ENCODE results near the gene PEX14.

Gene PEX14

DNA sequence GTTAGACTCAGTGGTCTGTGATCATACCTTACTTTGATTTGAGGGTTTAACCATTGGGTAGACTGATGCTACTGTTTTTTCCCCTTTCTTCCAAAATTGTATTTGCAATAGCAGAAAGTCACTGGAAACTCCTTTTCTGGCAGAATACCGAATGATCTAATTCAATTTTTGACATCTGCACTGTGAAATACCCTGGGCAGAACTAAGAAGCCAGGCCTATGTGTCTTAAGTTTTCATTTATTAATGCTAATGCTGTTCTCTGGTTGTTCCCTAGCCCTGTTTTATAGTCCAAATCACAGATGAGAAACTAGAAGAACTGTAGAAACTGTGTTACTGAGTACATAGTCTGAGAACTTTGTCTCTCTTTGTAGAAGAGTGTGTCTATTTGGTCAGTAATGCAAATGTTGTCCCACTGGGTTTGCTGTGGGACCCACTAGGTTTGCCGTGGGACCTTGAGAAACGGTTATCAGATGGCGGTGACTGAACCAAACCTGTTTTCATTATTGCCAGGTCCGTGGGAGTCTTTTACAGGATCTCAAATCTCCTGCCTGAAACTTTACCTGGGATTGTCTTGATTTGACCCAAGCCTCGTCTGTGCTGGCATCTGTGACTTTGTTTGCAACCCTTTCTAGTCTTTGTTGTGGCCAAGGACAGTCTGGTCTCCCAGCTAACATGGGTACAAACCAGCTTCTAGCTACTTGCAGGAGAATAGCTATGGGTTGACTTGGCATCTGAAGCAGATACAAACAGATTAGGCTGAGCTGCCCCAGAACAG lies 41.4 kb downstream of the PEX14 start:
- in situ Hi-C loops (cut with MboI; ENCODE audit: low sequenced_read_pairs), result loop anchor here (25.0 kb wide), 2 partner anchors 346 to 421 kb away; no protein-coding TSS in a partner anchor

DNA sequence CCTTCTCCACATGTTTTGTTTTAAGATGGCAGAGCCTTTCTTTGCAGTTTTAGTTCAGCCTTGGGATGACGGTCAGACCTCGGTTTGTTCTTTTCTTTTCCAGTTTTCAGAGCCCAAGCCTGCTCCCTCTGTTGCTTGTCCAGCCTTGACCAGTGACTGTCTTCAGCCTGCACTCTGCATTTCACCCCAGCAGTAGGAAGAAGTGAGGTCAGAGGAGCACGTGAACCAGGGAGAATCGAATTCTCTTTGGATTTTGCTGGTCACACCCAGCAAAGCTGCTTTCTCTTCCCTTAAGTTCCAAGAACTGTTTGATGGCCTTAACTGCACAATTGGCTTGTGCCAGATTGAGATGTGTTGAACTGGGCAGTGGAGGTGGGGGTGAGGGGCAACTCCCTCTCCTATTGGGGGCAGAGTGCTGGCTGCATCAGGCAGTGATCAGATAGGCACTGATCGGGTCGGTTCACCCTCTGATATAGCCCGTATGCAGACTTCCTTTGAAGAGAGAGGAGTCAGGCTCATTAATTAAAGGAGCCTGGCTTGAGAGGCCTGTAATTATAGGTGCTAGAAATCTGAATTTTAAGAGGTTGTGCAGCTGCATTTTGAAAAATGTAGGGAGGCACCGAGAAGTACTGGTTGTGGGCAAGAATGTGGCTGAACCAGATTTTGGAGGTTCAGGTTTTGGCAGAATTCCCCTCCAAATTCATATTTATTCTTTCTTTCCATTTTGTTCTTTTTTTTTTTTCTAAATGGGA lies 42.4 kb downstream of the PEX14 start:
- in situ Hi-C loops (cut with MboI; ENCODE audit: low sequenced_read_pairs), result loop anchor here (25.0 kb wide), 2 partner anchors 345 to 420 kb away; no protein-coding TSS in a partner anchor

DNA sequence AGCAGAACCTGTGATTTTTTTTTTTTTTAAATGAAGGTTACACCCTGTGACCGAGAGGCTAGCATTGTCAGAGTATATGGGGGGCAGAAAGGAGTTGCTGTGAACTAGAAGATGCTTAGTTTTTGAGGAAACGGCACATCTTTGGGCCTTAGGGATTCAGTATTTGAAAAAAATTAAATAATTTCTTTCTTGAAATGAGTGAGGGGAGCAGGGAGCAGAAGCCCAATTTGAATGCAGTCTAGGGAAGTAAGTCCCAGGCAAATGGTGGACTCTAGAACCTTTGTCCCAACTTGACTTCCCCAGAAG lies 42.9 kb downstream of the PEX14 start:
- in situ Hi-C loops (cut with MboI; ENCODE audit: low sequenced_read_pairs), result loop anchor here (25.0 kb wide), 2 partner anchors 345 to 420 kb away; no protein-coding TSS in a partner anchor

DNA sequence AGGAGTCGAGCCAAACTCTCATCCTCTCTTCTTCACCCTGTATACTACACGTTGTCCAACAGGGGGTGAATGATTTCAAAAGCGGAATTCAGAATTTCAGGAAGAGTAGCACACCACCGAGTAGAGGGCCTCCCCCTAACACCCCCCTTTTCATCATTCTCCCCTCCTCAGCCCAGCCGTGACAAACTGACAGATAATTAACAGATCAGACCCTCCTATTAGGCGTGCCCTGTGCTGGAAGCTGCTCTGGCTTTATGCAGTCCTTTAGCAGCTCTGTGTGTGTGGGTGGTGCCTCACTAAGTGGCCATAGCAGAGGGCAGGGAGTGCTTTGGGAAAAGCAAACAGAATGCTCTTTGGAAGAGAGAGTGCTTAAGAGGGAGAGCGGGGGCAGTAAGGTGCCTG lies 44.3 kb downstream of the PEX14 start:
- in situ Hi-C loops (cut with MboI; ENCODE audit: low sequenced_read_pairs), result loop anchor here (25.0 kb wide), 2 partner anchors 343 to 418 kb away; no protein-coding TSS in a partner anchor

DNA sequence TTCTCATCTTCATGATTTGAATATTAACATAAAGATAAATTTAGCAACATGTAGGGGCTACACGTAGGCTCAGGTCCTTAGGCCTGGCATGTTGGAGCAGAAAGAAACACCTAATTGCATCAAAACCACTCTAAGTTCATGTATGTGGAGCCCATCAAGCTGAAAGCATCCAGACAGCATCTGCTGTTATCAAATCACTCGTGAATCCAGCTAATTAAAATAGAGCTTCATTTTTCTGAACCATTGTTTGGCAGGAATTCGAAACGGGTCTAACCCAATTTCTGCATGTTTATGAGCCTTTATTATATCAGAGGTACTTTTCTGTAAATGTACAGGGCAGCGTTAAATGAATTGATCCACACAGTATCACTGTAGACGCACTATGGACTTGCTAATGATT lies 45.7 kb downstream of the PEX14 start:
- in situ Hi-C loops (cut with MboI; ENCODE audit: low sequenced_read_pairs), result loop anchor here (25.0 kb wide), 2 partner anchors 342 to 417 kb away; no protein-coding TSS in a partner anchor

DNA sequence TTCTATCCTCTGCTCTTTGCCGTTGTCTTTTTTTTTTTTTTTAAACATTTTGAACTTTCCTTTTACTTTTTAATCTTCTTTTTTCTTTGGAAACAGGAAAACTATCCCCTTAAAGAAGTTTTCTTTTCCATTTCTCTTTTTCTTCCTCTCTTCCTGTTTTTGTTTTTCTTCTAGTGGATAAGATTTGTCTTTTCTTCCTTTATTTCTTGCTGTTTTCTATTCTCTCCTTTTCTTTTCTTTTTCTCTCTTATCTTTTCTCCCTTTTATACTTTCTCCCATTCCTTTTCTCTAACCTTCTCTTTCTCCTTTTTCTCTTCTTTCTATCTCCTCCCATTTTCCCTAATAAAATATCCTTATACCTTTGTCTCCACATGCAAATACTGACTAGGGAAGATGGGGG lies 46.2 kb downstream of the PEX14 start:
- in situ Hi-C loops (cut with MboI; ENCODE audit: low sequenced_read_pairs), result loop anchor here (25.0 kb wide), 2 partner anchors 341 to 416 kb away; no protein-coding TSS in a partner anchor

DNA sequence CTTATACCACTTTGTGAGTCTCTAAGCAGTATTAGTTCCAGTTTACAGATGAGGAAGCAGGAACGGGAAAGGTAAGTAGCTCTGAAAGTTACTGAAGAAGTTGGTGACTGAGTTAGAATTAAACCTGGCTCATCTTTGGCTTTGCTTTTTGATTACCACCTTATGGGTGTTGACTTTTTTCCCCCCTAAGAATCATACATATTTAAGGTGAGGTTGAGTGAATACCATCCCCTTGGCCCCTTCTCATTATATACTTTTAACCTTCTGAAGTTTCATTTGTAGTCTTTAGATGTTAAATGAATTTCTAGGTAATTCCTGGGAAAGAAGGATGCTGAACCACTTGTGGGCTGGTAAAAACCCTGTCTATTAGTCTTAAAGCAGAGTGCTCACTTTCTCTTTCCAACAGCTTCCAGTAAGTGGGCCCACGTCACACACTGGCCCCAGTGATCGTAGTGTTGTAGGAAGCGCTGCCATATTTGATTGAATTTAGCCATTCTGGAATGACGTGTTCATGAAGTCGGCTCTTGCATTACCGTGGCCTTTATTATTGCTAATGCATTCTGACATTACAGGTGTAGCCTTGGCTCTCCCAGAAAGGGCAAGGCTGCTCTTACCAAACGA lies 46.9 kb downstream of the PEX14 start:
- in situ Hi-C loops (cut with MboI; ENCODE audit: low sequenced_read_pairs), result loop anchor here (25.0 kb wide), 2 partner anchors 341 to 416 kb away; no protein-coding TSS in a partner anchor

DNA sequence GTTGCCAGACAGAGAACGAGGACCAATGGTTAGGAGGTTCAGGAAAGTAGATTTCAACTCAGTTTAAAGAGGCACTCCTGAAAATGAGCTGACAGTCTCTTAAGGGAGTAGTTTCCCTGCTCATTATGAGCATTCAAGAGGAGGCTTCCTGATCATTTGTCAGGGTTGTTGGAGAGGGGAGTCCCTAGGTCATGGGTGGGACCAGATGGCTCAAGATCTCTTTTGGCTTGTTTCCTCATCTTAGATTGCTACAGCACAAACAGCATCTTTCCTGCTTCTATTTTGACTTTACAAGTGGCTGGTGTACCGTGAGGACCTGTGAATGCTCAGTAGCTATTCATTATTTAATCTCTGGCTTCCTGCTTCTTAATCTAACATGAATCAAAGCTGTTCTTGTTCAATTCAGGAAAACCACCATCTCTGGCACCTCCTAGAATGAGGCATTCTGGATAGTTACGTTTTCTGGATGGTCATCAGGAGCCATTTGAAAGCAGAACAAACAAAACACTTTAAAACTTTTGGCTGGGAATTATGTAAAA lies 47.6 kb downstream of the PEX14 start:
- in situ Hi-C loops (cut with MboI; ENCODE audit: low sequenced_read_pairs), result loop anchor here (25.0 kb wide), 2 partner anchors 340 to 415 kb away; no protein-coding TSS in a partner anchor

DNA sequence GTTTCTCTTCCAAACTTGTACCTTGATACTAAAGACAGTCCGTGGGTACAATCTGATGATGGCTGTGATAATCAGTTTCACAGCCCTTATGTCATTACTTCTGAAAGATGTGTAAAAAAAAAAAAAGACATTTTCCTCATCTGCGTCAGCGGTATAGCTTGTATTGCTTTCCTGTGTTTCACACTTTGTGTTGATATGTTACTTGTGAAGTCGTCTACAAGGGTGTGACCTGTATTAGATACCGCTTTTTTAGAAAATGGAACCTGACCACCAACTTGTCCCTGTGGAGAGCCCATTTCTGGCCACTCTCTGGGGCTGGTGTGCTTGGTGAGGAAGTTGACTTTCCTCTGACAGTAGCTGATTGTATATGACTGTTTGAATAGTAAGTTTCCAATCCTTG lies 50.5 kb downstream of the PEX14 start:
- in situ Hi-C loops (cut with MboI; ENCODE audit: low sequenced_read_pairs), result no loop called here

DNA sequence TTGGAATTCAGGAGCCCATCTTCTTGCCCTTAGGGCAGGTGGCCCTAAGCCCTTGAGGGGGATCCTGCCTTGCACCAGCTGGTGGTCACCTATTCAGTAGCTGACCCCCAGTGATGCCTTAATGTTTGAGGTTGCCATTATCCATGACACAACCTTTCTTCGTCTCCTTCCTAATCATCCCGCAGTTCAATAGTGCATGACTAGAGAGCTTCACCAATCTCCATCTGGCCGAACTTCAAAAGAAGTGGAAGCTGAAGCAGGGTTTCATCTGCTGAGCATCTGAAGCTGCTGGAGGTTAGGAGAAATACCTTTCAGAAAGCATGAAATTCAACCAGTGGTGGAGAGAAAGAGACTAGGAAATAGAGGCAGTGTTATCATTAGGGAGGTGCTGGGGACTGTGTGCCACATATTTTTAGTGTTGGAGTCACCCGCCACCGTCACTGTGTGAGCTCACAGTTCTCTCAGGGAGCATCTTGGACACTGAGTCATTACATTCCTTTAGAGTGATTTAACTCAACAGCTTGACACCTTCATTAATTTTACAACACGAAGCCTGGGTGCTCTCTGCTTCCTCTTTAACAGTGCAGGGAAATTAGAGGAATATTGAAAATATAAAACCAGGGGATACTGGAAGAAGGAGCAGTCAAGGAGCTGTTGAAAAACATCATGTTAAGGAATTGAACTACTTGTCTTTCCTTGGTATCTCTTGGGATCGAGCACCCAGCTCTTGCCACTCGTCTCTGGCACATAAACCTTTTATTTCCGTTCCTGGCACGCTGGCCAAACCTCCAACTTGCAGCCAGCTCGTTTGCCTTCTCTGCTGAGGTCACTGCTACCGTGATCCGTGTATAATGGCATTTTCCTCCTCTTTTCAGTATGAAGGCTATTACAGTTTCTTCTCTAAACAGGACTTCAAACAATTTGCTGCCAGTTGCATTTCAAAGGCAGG lies 53.6 kb downstream of the PEX14 start:
- in situ Hi-C loops (cut with MboI; ENCODE audit: low sequenced_read_pairs), result no loop called here

DNA sequence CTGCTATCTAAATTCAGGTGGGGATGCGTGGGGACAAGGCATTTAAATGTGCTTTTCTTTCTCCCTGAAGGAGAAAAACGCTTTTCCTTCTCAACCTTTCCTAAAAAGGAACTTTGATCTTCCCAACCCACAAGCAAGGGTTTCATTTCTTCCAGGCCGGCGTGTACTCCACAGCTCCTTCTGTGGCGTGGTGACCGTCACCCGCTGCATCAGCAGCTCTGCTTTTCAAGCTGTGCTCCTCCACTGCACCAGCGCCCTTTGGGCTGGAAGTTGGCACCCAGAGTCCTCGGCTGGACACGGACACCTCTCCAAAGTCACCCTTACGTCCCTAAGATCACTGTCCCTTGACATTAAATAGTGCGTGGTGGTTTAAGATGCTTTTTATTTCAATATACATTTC lies 54.3 kb downstream of the PEX14 start:
- in situ Hi-C loops (cut with MboI; ENCODE audit: low sequenced_read_pairs), result no loop called here

DNA sequence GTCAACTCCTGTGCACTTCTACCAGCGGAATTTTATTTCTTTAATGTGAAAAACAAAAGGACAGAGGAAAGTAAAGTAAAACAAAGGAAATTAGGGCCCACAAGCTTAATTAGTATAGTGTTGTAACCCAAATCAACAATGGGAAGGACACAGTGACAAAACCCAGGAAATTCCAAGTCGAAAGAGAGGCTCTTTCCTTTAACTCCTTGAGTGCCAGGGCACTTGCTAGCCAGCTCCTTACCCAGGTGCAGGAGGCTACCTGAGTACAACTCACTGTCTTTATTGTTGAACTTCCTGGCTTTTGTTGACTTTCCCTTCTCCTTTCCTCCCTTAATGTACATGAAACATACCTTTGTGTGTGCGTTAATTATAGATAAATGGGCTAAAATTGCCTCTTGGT lies 55.0 kb downstream of the PEX14 start:
- in situ Hi-C loops (cut with MboI; ENCODE audit: low sequenced_read_pairs), result no loop called here

DNA sequence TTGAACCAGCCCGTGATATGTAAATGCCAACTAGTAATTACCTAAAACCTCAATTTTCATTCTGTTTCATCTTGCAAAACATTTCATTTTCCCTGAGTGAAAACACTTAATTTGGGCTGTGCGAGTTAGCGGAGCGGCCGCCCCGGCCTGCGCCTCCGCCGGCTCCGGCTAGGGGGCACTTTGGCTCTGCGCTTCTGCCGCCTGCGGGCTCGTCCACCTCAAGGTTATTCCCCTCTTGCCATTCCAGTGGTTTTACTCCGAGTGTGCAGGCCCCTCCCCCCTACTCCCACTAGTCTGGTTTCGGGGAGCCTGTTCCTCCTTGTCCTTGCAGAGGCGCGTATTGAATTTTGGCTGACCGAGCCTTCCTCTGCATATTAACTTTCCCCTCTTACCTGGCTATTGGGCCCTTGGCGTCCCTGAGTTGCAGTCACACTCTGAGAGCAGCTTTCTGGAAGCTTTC lies 55.6 kb downstream of the PEX14 start:
- in situ Hi-C loops (cut with MboI; ENCODE audit: low sequenced_read_pairs), result no loop called here

DNA sequence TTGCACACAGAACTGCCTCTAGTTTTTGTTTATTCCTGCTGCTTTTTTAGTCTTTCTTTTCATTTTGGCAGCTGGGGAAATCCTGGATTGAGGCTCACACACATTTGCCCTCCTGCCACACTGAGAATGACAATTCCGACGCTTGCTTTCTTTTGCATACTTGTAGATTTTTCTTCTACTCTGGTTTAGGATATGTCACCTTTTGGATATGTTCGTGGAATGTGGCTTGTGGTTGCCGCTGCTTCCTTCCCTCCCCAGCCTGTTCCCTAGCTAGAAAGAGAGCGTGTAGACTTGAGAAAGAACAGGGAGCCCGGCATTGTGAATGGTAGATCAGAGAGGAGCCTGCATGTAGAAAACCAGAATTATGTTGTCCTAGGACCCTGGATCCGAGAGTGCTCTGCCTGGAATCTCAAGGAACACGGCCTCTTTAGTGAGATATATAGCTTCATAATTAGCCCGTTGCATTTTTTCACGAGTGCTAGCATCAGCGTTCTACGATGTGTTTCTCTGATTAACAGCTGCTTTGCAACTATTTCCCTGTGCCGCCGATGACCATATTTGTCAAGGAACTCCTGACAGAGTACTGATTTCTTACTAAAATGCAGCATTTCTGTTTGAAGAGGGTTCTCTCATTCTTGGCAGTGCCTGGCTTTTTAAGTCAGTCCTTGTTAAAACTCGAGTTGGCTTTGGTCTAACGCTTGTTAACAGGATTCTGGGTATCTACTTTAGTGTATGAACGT lies 56.2 kb downstream of the PEX14 start:
- in situ Hi-C loops (cut with MboI; ENCODE audit: low sequenced_read_pairs), result no loop called here

DNA sequence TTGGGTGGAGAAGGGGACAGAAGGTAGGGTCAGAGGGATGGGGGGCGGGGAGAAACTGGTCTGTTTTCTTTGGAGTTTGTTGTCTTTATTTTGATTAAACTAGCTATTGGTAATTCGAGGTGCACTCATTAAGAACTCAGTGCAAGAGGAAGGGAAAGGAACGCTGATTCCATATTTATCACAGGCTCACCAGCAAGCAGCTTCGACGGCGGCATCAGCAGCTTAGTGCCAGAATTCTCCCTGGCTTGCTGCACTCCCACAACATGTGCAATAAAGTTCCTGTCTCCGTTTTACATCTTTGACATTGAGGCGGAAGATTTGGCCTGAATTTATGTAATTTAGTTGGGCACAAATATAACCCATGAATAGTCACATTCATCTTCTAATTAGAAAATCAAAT lies 57.6 kb downstream of the PEX14 start:
- in situ Hi-C loops (cut with MboI; ENCODE audit: low sequenced_read_pairs), result no loop called here

DNA sequence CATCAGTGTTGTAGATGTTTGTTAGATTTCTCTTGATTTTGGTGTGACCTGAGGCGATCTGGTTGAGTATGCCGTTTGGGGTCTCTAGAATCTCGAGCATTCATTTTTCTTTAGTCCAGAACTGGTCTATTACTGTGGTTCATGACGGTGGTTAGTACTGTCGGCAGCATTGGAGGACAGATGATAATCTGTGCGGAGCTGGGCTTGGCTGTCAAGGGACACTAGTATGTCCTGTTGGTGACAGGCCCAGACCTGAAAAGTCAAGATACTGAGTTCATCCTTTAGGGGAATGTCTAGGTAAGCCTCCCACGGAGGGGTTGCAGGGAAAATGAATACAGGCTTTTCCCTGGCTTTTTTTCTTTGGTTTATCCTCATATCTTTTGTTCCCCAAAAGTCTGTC lies 59.8 kb downstream of the PEX14 start:
- in situ Hi-C loops (cut with MboI; ENCODE audit: low sequenced_read_pairs), result no loop called here

DNA sequence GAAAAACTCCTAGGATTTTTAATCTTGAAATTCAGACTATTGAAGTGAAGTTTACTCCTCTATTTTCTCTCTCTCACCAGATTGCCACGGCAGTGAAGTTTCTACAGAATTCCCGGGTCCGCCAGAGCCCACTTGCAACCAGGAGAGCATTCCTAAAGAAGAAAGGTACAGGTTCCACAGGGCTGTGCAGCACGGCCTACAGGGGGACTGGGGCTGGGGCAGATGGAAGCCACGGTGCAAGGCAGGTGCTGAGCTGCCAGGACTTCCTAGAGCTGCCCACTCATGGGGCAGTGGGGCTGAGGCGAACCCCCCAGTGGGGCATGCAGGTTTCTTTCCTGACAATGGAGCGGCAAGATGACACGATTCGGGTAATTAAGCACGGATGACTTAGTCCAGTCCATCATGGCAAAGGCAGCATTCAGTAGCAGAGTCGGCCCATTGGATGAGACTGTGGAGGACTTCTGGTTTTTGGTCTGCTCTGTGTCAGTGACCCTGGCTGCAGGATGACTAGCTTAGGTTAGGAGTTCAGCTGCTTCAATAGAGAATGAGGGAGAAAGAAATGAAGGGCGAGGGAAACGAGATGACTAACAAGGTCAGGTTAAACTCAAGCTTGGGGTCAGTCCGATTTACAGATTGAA lies 61.5 kb downstream of the PEX14 start:
- in situ Hi-C loops (cut with MboI; ENCODE audit: low sequenced_read_pairs), result no loop called here

DNA sequence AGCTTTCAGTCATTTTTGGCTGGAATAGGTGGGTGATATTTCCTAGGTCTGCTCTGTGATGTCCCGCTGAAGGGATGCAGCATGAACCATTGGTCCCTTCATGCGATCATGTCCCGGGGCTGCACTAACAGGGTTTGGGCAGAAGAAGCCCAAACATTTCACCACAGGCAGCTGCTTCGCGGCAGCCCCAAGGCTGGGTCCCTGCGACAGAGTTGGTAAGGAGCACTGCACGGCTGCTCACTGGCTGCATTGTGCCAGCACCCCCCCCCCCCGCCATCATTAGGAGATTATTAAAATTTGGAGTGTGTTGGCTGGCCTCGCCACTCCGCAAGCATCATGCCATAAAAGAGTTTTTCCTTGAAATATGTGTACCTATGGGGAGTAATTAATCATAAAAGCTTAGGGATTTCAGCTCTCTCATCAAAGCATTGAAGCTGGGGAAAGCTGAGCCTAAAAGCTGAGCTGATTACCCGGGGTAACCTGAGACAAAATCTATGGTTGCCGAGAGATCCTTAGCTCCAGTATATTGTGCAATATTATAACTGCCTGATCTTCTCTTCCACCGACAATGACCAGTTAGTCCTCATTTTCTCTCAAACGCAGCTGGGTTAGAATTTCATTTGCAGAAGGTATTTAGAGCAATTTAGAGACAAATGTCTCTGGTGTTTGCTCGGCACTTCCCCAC lies 62.5 kb downstream of the PEX14 start:
- in situ Hi-C loops (cut with MboI; ENCODE audit: low sequenced_read_pairs), result no loop called here

All from HL-60/S4 (cell line).